PFSK-1 (cell line): ENCODE data around the gene DAAM2.

Experiments
- FOXP2 ChIP-seq: optimal IDR thresholded peaks from 2 replicates; pipeline ENCODE3; 2011; ENCODE audit warnings: borderline replicate concordance, control low read depth, inconsistent platforms; ENCODE audit not compliant: insufficient read depth; ENCODE audit errors: extremely low read length, extremely low read depth
- SIN3A ChIP-seq: IDR thresholded peaks from 2 replicates; pipeline ENCODE4 v1.6.1; 2012; ENCODE audit warnings: mild to moderate bottlenecking, low read length, moderate library complexity, borderline replicate concordance; ENCODE audit not compliant: insufficient read depth
- TAF1 ChIP-seq: IDR thresholded peaks from 2 replicates; pipeline ENCODE4 v1.6.1; 2012; ENCODE audit warnings: low read length, control low read depth, borderline replicate concordance; ENCODE audit not compliant: insufficient read depth

- TF ChIP-seq SIN3A = no peak
- no peak for TF ChIP-seq TAF1
- TF ChIP-seq FOXP2 = no peak
These were observed 81.3 kb downstream of the DAAM2 start for GRCh38 chr6:39873439-39873838.
